Gastroesophageal sphincter (tissue), 4 donors: ENCODE data around the gene ARSK. TPM values are rescaled to one million over a fixed set of nuclear protein-coding genes. Genes with fewer than 3 reads are reported as not detected.

Source experiments
- ATAC-seq: fragments of 150-250 bp; one replicate; pipeline ENCODE4 v1.9.1; 2016; ENCODE audit warnings: mild to moderate bottlenecking, moderate library complexity
- H3K27ac ChIP-seq, 4 donors: fragments of 200-600 bp; sonication (generic) in 3 of 4; 1 replicate in 3 of 4; 2 replicates in 1 of 4; pipeline ENCODE4 v1.5.1; 2016 to 2019
- H3K27me3 ChIP-seq: fragments of 200-600 bp; sonication (generic); one replicate; pipeline ENCODE4 v1.5.1; 2019
- H3K36me3 ChIP-seq, 2 donors: fragments of 200-600 bp; sonication (generic); one replicate each; pipeline ENCODE4 v1.5.1; 2019; ENCODE audit warnings: control low read depth in 1 of 2
- H3K4me1 ChIP-seq, 3 donors: fragments of 200-600 bp; sonication (generic); 1 replicate in 2 of 3; 2 replicates in 1 of 3; pipeline ENCODE4 v1.5.1; 2016 to 2019; ENCODE audit warnings: control low read depth in 2 of 3
- H3K4me3 ChIP-seq, 2 donors: fragments of 200-600 bp; sonication (generic); one replicate each; pipeline ENCODE4 v1.5.1; 2019; ENCODE audit warnings: mild to moderate bottlenecking in 1 of 2, moderate library complexity in 1 of 2
- H3K9me3 ChIP-seq, 3 donors: fragments of 200-600 bp; sonication (generic); one replicate each; pipeline ENCODE4 v1.5.1; 2017 to 2019; ENCODE audit warnings: control low read depth in 2 of 3
- EP300 ChIP-seq: sonication (generic); formaldehyde crosslinking; IDR thresholded peaks from one replicate; pipeline ENCODE4 v1.6.1; 2017; ENCODE audit warnings: antibody characterized with exemption, mild to moderate bottlenecking
- POLR2A ChIP-seq, 2 donors: fragments of 450-650 bp; IDR thresholded peaks; one replicate each; pipeline ENCODE4 v1.6.1; 2017; ENCODE audit warnings: antibody characterized with exemption in 2 of 2, mild to moderate bottlenecking in 2 of 2, moderate library complexity in 1 of 2
- POLR2AphosphoS5 ChIP-seq: sonication (generic); formaldehyde crosslinking; IDR thresholded peaks from one replicate; pipeline ENCODE4 v1.6.1; 2017; ENCODE audit warnings: antibody characterized with exemption
- WGBS, 2 donors: methylation state at CpG; one replicate each; pipeline ENCODE4 v1.1.5; 2018; ENCODE audit warnings: low coverage in 1 of 2; 5-methylcytosine and 5-hydroxymethylcytosine counted together
- small RNA-seq, 4 donors: library from RNA; depleted of rRNA; stranded (forward); fragments of <200 nt; gene quantifications; one replicate each; pipeline ENCODE3, GENCODE V24; 2016
- total RNA-seq, 4 donors: library from RNA; depleted of rRNA; stranded (reverse); fragments of >200 nt; gene quantifications; one replicate each; pipeline ENCODE4 v1.1.0, GENCODE V29; 2016
- TF ChIP-seq, protein P1 (sequence below), 4 experiments: fragments of 200-600 bp in 2 of 4; fragments of 450-650 bp in 2 of 4; sonication (generic) in 1 of 4; IDR thresholded peaks; one replicate each; pipeline ENCODE4 v1.5.1; 2017 to 2019; ENCODE audit warnings: antibody characterized with exemption in 4 of 4, mild to moderate bottlenecking in 2 of 4, moderate library complexity in 2 of 4

The ARSK gene
- total RNA-seq, 4 donors from 2014 or later = 7.8 to 10.9 (median 8.6) TPM

DNA sequence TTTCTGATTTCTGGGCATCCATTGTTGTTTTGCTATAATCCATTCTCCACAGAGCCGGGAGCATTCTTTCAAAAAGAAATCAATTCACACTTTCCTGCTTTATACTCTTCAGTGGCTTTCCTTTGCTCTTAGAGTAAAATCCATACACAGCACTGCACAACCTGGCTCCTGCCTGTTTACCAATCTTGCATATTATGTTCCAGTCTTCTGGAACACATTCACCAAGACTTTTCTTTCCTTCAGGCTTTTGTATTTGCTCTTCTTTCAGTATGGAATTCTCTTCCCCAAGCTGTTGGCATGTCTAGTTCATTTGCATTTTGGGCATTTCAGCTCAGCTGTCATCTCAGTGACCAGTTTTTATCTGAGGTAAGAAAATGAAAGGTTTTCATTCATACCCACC is 97.9 kb downstream of the ARSK start:
- Histone ChIP-seq H3K4me3 (no peak overlapping the region), H3K9me3 (no peaks in the 10 kb centered on the region), H3K27me3 (no peaks in the 10 kb centered on the region), H3K36me3 (peaks cover 0 to 16% of the 10 kb centered on the region in 2 donors), H3K4me1 (peaks cover under 1 to 2% (median 2%) of the 10 kb centered on the region in 3 donors), H3K27ac (no peak overlapping the region)
- no peak for ATAC-seq
- WGBS, 2 donors = 78 to 86% methylated on average over 1 of the region's 1 CpG
- no peak for TF ChIP-seq POLR2AphosphoS5
- TF ChIP-seq, protein P1, sequence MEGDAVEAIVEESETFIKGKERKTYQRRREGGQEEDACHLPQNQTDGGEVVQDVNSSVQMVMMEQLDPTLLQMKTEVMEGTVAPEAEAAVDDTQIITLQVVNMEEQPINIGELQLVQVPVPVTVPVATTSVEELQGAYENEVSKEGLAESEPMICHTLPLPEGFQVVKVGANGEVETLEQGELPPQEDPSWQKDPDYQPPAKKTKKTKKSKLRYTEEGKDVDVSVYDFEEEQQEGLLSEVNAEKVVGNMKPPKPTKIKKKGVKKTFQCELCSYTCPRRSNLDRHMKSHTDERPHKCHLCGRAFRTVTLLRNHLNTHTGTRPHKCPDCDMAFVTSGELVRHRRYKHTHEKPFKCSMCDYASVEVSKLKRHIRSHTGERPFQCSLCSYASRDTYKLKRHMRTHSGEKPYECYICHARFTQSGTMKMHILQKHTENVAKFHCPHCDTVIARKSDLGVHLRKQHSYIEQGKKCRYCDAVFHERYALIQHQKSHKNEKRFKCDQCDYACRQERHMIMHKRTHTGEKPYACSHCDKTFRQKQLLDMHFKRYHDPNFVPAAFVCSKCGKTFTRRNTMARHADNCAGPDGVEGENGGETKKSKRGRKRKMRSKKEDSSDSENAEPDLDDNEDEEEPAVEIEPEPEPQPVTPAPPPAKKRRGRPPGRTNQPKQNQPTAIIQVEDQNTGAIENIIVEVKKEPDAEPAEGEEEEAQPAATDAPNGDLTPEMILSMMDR (IDR thresholded peaks at IDR 0.05) = no peak
- no peak for TF ChIP-seq EP300
- no peak for TF ChIP-seq POLR2A (IDR thresholded peaks at IDR 0.05)

DNA sequence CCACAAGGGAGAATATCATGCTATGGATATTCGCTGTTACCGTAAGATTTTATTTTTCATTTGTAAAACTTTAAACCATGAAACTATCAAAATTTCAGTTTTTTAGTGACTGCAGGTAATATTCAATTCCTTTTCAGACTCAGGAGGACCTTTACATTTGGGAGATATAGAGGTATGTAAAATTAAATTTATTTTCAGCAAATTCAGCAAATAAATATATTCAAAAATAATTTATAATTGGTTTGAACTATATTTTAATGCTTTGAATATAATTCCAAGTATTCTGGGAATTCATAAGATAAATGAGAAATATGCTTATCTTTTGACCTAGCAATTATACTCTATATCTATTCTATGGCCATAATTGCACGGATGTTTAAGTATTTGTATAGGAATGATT is 99.3 kb downstream of the ARSK start:
- Histone ChIP-seq H3K9me3 (no peaks in the 10 kb centered on the region), H3K27ac (no peak overlapping the region), H3K4me3 (no peak overlapping the region), H3K4me1 (no peaks in the 10 kb centered on the region), H3K27me3 (no peaks in the 10 kb centered on the region), H3K36me3 (peaks cover 0 to 16% of the 10 kb centered on the region in 2 donors)
- 91 to 95% methylated on average over 3 of the region's 3 CpGs for WGBS, 2 donors
- TF ChIP-seq EP300 = no peak
- ATAC-seq = no peak

Small RNA genes within 50 kb of the gene (small RNA-seq; reads per million reads assigned to genes)
- 0 reads per million in 4 donors for gene RNU6-308P

Other genes with a start within 250 kb of the ARSK start
- not detected for gene FAM81B, start 163.7 kb upstream of the ARSK start, total RNA-seq
- gene SKIC3, start 124 bp upstream of the ARSK start, total RNA-seq = 100 to 1,000 TPM in 1 of 4 donors, 10 to 100 TPM in 3; 59.6 to 110 (median 72.2) TPM
- gene GPR150, start 65.0 kb downstream of the ARSK start, total RNA-seq = under 1 TPM in 2 of 4 donors, not detected in 2; 0.31 to 0.39 TPM
- gene RFESD, start 91.7 kb downstream of the ARSK start, total RNA-seq = 1 to 10 TPM in 3 of 4 donors, under 1 TPM in 1; 0.89 to 2.6 (median 1.8) TPM
- under 1 TPM in 1 of 4 donors, not detected in 3; 0.27 TPM for gene SPATA9, start 127.9 kb downstream of the ARSK start, total RNA-seq
- 100 to 1,000 TPM in 2 of 4 donors, 10 to 100 TPM in 2; 55.6 to 216 (median 135) TPM for gene RHOBTB3, start 176.2 kb downstream of the ARSK start, total RNA-seq